GM20431 (cell line): ENCODE data around the gene FOXP4.

ENCODE experiments used
- in situ Hi-C: fragments of 300-500 bp; cut with MseI, MboI; formaldehyde crosslinking; loops from one replicate; pipeline ENCODE4 v1.15.0; 2020; ENCODE audit warnings: low sequenced_read_pairs; ENCODE audit not compliant: unreplicated experiment

FOXP4 gene

GRCh38 chr6:41561931-41562911 lies 16.0 kb downstream of the FOXP4 start:
- in situ Hi-C loops: no loop called here

GRCh38 chr6:41563060-41563776 lies 17.0 kb downstream of the FOXP4 start:
- in situ Hi-C loops: no loop called here

GRCh38 chr6:41564448-41565142 lies 18.4 kb downstream of the FOXP4 start:
- in situ Hi-C loops: no loop called here

- in situ Hi-C loops: no loop called here
Observed at GRCh38 chr6:41565701-41566100, 19.5 kb downstream of the FOXP4 start.

- in situ Hi-C loops: no loop called here
Observed at GRCh38 chr6:41566961-41567360, 20.8 kb downstream of the FOXP4 start.

- in situ Hi-C loops: no loop called here
Observed at GRCh38 chr6:41567684-41568083, 21.5 kb downstream of the FOXP4 start.

- in situ Hi-C loops: no loop called here
Observed at GRCh38 chr6:41568202-41568584, 22.0 kb downstream of the FOXP4 start.

- in situ Hi-C loops: no loop called here
Observed at GRCh38 chr6:41568585-41569384, 22.6 kb downstream of the FOXP4 start.

- in situ Hi-C loops: no loop called here
Observed at GRCh38 chr6:41570259-41570615, 24.1 kb downstream of the FOXP4 start.

GRCh38 chr6:41571021-41571780 lies 25.0 kb downstream of the FOXP4 start:
- in situ Hi-C loops: no loop called here

GRCh38 chr6:41572613-41573012 lies 26.4 kb downstream of the FOXP4 start:
- in situ Hi-C loops: no loop called here

- in situ Hi-C loops: no loop called here
Observed at GRCh38 chr6:41573276-41573675, 27.1 kb downstream of the FOXP4 start.

- in situ Hi-C loops: no loop called here
Observed at GRCh38 chr6:41573985-41574384, 27.8 kb downstream of the FOXP4 start.

GRCh38 chr6:41575598-41575997 lies 29.4 kb downstream of the FOXP4 start:
- in situ Hi-C loops: no loop called here

GRCh38 chr6:41576667-41577066 lies 30.5 kb downstream of the FOXP4 start:
- in situ Hi-C loops: no loop called here

- in situ Hi-C loops: no loop called here
Observed at GRCh38 chr6:41577356-41578216, 31.4 kb downstream of the FOXP4 start.

GRCh38 chr6:41578217-41579087 lies 32.3 kb downstream of the FOXP4 start:
- in situ Hi-C loops: no loop called here
